Subcutaneous adipose tissue (tissue), 4 donors: ENCODE data around the gene MDFIC. TPM values are rescaled to one million over a fixed set of nuclear protein-coding genes. Genes with fewer than 3 reads are reported as not detected.

Experiments
- total RNA-seq, 4 donors: library from RNA; depleted of rRNA; stranded (reverse); fragments of >200 nt; gene quantifications; one replicate each; pipeline ENCODE4 v1.1.0, GENCODE V29; 2016
- TF ChIP-seq, protein P1 (sequence below): fragments of 450-650 bp; IDR thresholded peaks from one replicate; pipeline ENCODE4 v1.5.1; 2016; ENCODE audit warnings: low read depth, mild to moderate bottlenecking, control low read depth, antibody characterized with exemption, moderate library complexity

MDFIC gene
- total RNA-seq, 4 donors from 2014 or later: 104 to 132 (median 123) TPM

DNA sequence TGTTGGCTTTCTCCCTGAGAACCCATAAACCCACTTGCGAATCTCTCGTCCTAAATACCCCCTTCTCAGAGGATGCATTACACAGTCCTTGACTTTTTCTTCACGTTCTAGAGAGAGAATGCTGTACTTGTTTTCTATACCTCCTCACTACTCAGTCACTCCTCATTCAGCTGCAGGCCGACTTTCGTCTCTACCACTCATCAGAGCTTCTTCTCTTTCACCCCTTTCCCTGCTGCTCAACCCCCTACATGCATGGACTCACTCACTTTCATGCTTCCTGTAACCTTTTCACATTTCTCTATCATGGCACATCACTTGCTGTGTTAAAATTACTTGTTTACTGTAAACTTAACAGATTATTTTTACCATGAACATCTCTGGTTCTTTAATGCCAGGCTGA lies 19.8 kb downstream of the MDFIC start:
- TF ChIP-seq, protein P1, sequence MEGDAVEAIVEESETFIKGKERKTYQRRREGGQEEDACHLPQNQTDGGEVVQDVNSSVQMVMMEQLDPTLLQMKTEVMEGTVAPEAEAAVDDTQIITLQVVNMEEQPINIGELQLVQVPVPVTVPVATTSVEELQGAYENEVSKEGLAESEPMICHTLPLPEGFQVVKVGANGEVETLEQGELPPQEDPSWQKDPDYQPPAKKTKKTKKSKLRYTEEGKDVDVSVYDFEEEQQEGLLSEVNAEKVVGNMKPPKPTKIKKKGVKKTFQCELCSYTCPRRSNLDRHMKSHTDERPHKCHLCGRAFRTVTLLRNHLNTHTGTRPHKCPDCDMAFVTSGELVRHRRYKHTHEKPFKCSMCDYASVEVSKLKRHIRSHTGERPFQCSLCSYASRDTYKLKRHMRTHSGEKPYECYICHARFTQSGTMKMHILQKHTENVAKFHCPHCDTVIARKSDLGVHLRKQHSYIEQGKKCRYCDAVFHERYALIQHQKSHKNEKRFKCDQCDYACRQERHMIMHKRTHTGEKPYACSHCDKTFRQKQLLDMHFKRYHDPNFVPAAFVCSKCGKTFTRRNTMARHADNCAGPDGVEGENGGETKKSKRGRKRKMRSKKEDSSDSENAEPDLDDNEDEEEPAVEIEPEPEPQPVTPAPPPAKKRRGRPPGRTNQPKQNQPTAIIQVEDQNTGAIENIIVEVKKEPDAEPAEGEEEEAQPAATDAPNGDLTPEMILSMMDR: no peak

DNA sequence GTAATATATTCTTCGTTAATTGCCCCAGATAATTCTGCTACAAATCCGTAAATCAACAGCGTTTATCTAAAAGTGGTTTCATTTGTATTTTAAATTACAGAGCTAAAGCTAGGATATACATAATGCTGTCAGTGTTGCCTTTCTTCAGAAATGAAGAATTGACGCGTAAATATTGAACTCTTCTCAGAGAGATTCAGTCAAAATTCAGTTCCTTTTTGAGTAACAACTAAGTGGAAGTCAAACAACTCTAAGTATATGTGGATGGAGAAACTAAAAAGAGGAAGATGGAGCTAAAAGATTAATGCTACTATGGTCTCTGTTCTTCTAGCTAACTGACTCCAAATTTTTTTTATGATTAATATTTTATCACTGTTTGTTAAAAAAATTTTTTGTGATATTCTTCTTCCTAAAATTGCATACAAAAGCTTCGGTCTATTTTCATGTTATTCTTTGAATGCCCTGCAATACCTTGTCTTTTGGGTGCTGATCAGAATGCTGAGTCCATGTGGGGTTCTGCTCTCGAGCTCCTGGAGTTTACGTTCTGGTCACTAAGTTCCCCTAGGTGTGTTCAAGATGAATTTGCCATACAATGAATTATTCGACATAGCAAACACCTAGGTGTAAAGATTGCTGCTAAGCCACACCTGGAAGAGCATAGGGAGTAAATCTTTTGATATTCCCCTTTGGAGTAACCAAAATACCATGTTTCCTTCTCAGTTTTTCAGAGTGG lies 20.7 kb downstream of the MDFIC start:
- TF ChIP-seq, protein P1: no peak

- TF ChIP-seq, protein P1: no peak
Observed at GRCh38 chr7:114943530-114943929, 21.6 kb downstream of the MDFIC start.

DNA sequence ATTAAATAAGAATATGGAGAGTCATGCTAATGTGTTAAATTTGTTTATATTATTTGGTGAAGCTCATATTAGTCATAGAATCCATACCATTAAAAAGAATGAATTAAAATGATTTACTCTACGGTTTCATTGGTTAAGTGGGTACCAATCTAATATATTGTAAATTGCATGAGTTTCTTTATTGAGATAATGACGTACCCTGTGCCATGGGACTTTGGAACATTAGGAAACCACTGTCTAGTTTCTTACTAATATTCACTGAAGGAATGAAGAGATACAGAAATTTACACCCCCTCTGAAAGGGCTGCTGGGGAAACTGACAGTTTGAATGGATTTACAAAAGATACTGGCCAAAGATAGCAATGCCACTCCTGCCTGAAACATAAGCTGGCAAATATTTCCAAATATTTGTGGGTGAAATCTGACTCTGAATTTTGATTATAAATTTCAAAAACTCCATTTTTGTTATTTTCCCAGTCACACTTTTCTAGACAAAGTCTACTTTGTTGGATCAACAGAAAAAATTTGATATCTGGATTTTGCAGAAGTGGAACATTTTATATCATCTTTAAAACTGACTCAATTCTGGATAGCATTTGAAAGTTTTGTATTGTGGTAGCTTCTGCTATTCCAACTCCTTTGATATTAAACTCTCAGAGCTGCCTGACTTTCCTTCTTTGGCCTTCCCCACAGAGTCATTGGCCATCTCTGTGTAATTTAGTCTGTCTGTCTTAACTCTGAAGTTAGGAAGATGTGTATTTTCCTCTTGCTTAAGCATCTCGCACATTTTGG lies 22.3 kb downstream of the MDFIC start:
- TF ChIP-seq, protein P1: no peak

GRCh38 chr7:114944745-114945625 lies 23.1 kb downstream of the MDFIC start:
- TF ChIP-seq, protein P1: no peak

DNA sequence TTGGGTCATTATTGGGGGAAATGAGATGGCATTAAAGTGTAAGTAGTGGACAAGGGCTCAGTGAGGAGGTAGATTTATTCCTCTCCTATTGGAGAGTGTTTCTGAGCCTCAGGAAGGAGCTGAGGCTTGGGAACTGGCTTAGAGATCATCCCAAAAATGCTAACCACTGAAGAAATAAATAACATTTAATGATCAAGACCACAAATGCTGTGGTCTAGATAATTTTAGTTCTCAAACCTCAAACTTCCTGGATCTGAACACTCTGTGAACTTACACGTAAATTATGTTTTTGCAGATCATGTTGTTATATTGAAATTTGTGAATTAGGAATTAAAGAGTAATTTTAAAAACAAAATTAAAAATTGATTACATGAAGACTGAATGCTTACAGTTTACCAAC lies 27.3 kb downstream of the MDFIC start:
- TF ChIP-seq, protein P1: no peak
